Mesenchymal stem cell (in vitro differentiated cells and primary cell): ENCODE measurements around the gene B3GAT2.

ENCODE experiments used
- DNase-seq: peaks from one replicate; pipeline ENCODE4 v3.0.0-alpha.2; 2013
- H2AFZ ChIP-seq: one replicate; pipeline ENCODE4 v1.6.1; 2013; ENCODE audit warnings: low read depth, mild to moderate bottlenecking, control low read depth, inconsistent platforms, low read length, moderate library complexity
- H2AK5ac ChIP-seq: 2 replicates; pipeline ENCODE4 v1.6.1; 2013; ENCODE audit warnings: low read length, moderate library complexity, mild to moderate bottlenecking, inconsistent platforms; ENCODE audit not compliant: severe bottlenecking
- H2BK120ac ChIP-seq: one replicate; pipeline ENCODE4 v1.6.1; 2013; ENCODE audit warnings: low read depth, mild to moderate bottlenecking, inconsistent platforms, low read length, moderate library complexity
- H2BK12ac ChIP-seq, 2 experiments: one replicate each; pipeline ENCODE4 v1.6.1; 2013; ENCODE audit warnings: inconsistent platforms in 2 of 2, low read length in 2 of 2, mild to moderate bottlenecking in 2 of 2, moderate library complexity in 2 of 2, control low read depth in 1 of 2
- H2BK15ac ChIP-seq: one replicate; pipeline ENCODE4 v1.6.1; 2013; ENCODE audit warnings: mild to moderate bottlenecking, low read depth, inconsistent platforms; ENCODE audit not compliant: poor library complexity, severe bottlenecking
- H2BK5ac ChIP-seq: 2 replicates; pipeline ENCODE4 v1.6.1; 2013; ENCODE audit warnings: low read depth, mild to moderate bottlenecking, low read length, control low read depth, inconsistent platforms; ENCODE audit not compliant: poor library complexity, severe bottlenecking
- H3K14ac ChIP-seq, 2 experiments: one replicate each; pipeline ENCODE4 v1.6.1; 2013; ENCODE audit warnings: inconsistent platforms in 2 of 2, low read length in 2 of 2, control low read depth in 1 of 2, mild to moderate bottlenecking in 1 of 2, moderate library complexity in 1 of 2
- H3K18ac ChIP-seq, 2 experiments: one replicate each; pipeline ENCODE4 v1.6.1; 2013; ENCODE audit warnings: inconsistent platforms in 2 of 2, low read length in 2 of 2, control low read depth in 1 of 2, low read depth in 1 of 2, mild to moderate bottlenecking in 1 of 2
- H3K23ac ChIP-seq, 2 experiments: one replicate each; pipeline ENCODE4 v1.6.1; 2013; ENCODE audit warnings: inconsistent platforms in 2 of 2, low read length in 2 of 2, mild to moderate bottlenecking in 2 of 2, moderate library complexity in 2 of 2, control low read depth in 1 of 2
- H3K27ac ChIP-seq: 2 replicates; pipeline ENCODE4 v1.5.1; 2013; ENCODE audit warnings: mild to moderate bottlenecking, moderate library complexity, low read length, control low read depth, inconsistent platforms; ENCODE audit not compliant: poor library complexity, severe bottlenecking
- H3K27me3 ChIP-seq, 2 experiments: 2 replicates each; pipeline versions ENCODE4 v1.6.1 to v1.7.0; 2013; ENCODE audit warnings: low read length in 2 of 2, mild to moderate bottlenecking in 2 of 2, moderate library complexity in 2 of 2, control low read depth in 1 of 2, inconsistent platforms in 1 of 2; ENCODE audit not compliant: control insufficient read depth in 1 of 2, insufficient read depth in 1 of 2
- H3K36me3 ChIP-seq, 2 experiments: 2 replicates each; pipeline versions ENCODE4 v1.6.1 to v1.7.0; 2013; ENCODE audit warnings: low read length in 2 of 2, control low read depth in 1 of 2, inconsistent platforms in 1 of 2, low read depth in 1 of 2, mild to moderate bottlenecking in 1 of 2; ENCODE audit not compliant: insufficient read depth in 2 of 2, control insufficient read depth in 1 of 2
- H3K4ac ChIP-seq, 2 experiments: one replicate each; pipeline ENCODE4 v1.6.1; 2013; ENCODE audit warnings: inconsistent platforms in 2 of 2, low read length in 2 of 2, mild to moderate bottlenecking in 2 of 2, moderate library complexity in 2 of 2, control low read depth in 1 of 2, low read depth in 1 of 2
- H3K4me1 ChIP-seq: 2 replicates; pipeline ENCODE4 v1.6.1; 2013; ENCODE audit warnings: low read depth, low read length, control low read depth; ENCODE audit not compliant: control insufficient read depth, insufficient read depth
- H3K4me2 ChIP-seq: 2 replicates; pipeline ENCODE4 v1.6.1; 2013; ENCODE audit warnings: low read length, mild to moderate bottlenecking, inconsistent platforms; ENCODE audit not compliant: poor library complexity, severe bottlenecking
- H3K4me3 ChIP-seq, 2 experiments: 2 replicates each; pipeline versions ENCODE4 v1.5.1 to v1.7.0; 2013; ENCODE audit warnings: low read length in 2 of 2, mild to moderate bottlenecking in 2 of 2, control low read depth in 1 of 2, low read depth in 1 of 2; ENCODE audit not compliant: insufficient read depth in 1 of 2
- H3K79me1 ChIP-seq: replicated peaks from 2 replicates; pipeline ENCODE4 v1.6.1; 2013; ENCODE audit warnings: mild to moderate bottlenecking, control low read depth, low read length, inconsistent platforms; ENCODE audit not compliant: poor library complexity, severe bottlenecking
- H3K9ac ChIP-seq: 2 replicates; pipeline ENCODE4 v1.7.0; 2013; ENCODE audit warnings: mild to moderate bottlenecking, low read length, moderate library complexity
- H3K9me3 ChIP-seq: 2 replicates; pipeline ENCODE4 v1.7.0; 2013; ENCODE audit warnings: mild to moderate bottlenecking, low read length; ENCODE audit not compliant: control insufficient read depth
- H4K8ac ChIP-seq: one replicate; pipeline ENCODE4 v1.6.1; 2013; ENCODE audit warnings: inconsistent platforms, mild to moderate bottlenecking, low read length, moderate library complexity
- H4K91ac ChIP-seq: one replicate; pipeline ENCODE4 v1.6.1; 2013; ENCODE audit warnings: mild to moderate bottlenecking, low read length, inconsistent platforms
- WGBS: methylation state at CpG from one replicate; pipeline ENCODE4 v1.1.7; 2013; ENCODE audit warnings: mixed read lengths; 5-methylcytosine and 5-hydroxymethylcytosine counted together

B3GAT2 gene

DNA sequence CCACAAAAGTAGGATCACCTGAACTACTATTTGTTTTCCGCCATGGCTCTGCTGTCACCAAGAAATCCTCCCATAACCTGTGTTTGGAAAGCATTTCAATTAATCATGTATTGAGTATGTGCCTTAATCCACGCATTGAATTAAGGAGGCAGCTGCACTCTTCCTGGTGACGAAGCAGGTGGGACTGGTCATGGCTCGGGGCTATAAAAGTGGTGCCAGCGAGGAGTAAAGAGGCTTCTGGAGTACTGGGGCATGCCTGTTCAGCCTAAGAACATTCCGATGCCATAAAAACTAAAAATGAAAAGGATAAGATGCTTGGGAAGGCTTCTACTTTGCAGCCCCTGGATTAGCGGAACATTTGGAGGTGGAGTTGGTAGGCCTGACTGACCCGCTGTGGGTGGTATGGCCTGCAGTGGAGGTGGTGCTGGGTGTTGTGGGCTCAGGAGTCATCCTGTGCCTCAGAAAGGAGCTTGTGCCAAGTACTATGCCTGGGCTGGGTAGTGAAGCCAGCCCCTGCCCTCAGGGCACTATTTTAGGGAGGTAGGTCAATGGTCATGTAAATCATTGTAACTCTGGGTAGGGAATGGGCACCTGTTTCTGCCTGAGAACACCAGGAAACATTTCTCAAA lies 110.5 kb downstream of the B3GAT2 start:
- Histone ChIP-seq H2AFZ (no peak overlapping the region), H4K91ac (no peak overlapping the region), H3K4me1 (no peaks in the 10 kb centered on the region), H3K27me3 (no peaks in the 10 kb centered on the region), H2BK12ac (no peak overlapping the region), H3K4me2 (no peak overlapping the region), H3K79me1 (peaks cover 6% of the 10 kb centered on the region), H3K27ac (no peak overlapping the region), H3K9me3 (no peaks in the 10 kb centered on the region), H3K23ac (no peak overlapping the region), H2BK5ac (no peak overlapping the region), H3K18ac (no peak overlapping the region), H4K8ac (no peak overlapping the region), H3K14ac (no peak overlapping the region), H3K4me3 (no peak overlapping the region), H3K9ac (no peak overlapping the region), H2BK15ac (no peak overlapping the region), H2AK5ac (no peak overlapping the region), H3K4ac (no peak overlapping the region), H3K36me3 (peaks cover 4 to 9% of the 10 kb centered on the region in 2 experiments), H2BK120ac (no peak overlapping the region)
- DNase-seq: no peak
- WGBS: 99% methylated on average over 8 of the region's 8 CpGs

GRCh38 chr6:70844301-70844700 lies 112.6 kb downstream of the B3GAT2 start:
- no peak overlapping the region for H3K9ac ChIP-seq
- H3K9me3 ChIP-seq: no peaks in the 10 kb centered on the region
- H3K27ac ChIP-seq: no peak overlapping the region
- H2BK5ac ChIP-seq: no peak overlapping the region
- peaks cover 4 to 9% of the 10 kb centered on the region in 2 experiments for H3K36me3 ChIP-seq
- WGBS: 100% methylated on average over 1 of the region's 1 CpG
- H4K8ac ChIP-seq: no peak overlapping the region
- no peak overlapping the region for H3K14ac ChIP-seq
- H2BK12ac ChIP-seq: no peak overlapping the region
- no peak for DNase-seq
- no peak overlapping the region for H3K4me2 ChIP-seq
- no peak overlapping the region for H3K4ac ChIP-seq
- H3K4me3 ChIP-seq: no peak overlapping the region
- H3K4me1 ChIP-seq: no peaks in the 10 kb centered on the region
- no peak overlapping the region for H2BK15ac ChIP-seq
- no peaks in the 10 kb centered on the region for H3K27me3 ChIP-seq
- peaks cover 7% of the 10 kb centered on the region for H3K79me1 ChIP-seq
- H2AK5ac ChIP-seq: no peak overlapping the region
- H2BK120ac ChIP-seq: no peak overlapping the region
- no peak overlapping the region for H4K91ac ChIP-seq
- H2AFZ ChIP-seq: no peak overlapping the region
- no peak overlapping the region for H3K23ac ChIP-seq
- no peak overlapping the region for H3K18ac ChIP-seq

DNA sequence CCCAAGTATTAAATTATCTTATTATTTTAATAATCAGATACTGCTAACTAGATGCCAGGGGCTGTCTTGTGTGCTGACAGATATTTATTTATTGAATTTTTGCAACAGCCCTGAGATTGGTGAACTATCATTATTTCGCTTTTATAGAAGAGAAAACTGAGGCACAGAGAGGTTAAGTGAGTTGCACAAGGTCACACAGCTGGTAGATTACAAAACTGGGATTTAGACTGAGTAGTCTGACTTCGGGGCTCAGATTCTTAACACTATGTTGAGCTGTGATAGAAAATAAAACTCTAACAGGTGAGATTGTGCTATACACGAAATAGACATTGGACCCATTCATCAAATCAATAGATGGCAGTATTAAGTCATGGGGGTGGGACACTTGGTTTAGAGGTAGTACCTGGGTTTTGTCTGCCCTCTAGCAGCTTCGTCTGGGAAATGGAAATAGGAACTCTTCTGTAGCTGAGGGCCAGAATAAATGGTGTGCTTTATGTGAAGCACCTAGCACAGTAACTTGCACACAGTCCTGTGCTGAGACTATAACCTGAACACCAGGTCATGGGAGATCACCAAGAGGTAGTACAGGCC lies 113.4 kb downstream of the B3GAT2 start:
- no peak overlapping the region for H4K8ac ChIP-seq
- no peak overlapping the region for H3K27ac ChIP-seq
- no peak overlapping the region for H2BK15ac ChIP-seq
- no peak overlapping the region for H2AK5ac ChIP-seq
- DNase-seq: no peak
- H4K91ac ChIP-seq: no peak overlapping the region
- 91% methylated on average over 4 of the region's 4 CpGs for WGBS
- H3K4me3 ChIP-seq: no peak overlapping the region
- H3K4me2 ChIP-seq: no peak overlapping the region
- H2BK120ac ChIP-seq: no peak overlapping the region
- no peak overlapping the region for H3K4ac ChIP-seq
- no peaks in the 10 kb centered on the region for H3K27me3 ChIP-seq
- H2BK5ac ChIP-seq: no peak overlapping the region
- no peak overlapping the region for H3K9ac ChIP-seq
- no peaks in the 10 kb centered on the region for H3K9me3 ChIP-seq
- H2AFZ ChIP-seq: no peak overlapping the region
- H3K79me1 ChIP-seq: peaks cover 7% of the 10 kb centered on the region
- H3K18ac ChIP-seq: no peak overlapping the region
- H2BK12ac ChIP-seq: no peak overlapping the region
- H3K14ac ChIP-seq: no peak overlapping the region
- no peak overlapping the region for H3K23ac ChIP-seq
- H3K4me1 ChIP-seq: no peaks in the 10 kb centered on the region
- H3K36me3 ChIP-seq: peaks cover 4 to 9% of the 10 kb centered on the region in 2 experiments

DNA sequence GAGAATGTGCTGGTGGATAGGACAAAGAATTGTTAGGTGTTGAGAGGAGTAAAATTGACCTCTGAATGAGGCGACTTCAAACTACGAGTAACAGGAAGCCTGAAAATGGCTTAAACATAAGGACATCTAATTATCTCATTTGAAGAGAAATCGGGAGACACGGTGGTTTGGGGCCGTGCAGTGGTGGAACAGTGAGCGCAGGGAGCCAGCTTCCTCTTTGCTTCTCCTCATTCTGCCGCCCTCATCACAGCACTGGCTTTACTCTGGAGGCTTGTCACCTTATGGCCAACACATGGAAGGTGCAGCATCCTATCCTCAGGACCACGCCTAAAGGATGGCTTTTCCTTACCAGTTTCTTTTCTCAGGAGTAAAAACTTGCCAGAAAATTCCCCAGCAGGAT lies 114.3 kb downstream of the B3GAT2 start:
- Histone ChIP-seq H4K8ac (no peak overlapping the region), H3K27ac (no peak overlapping the region), H3K4ac (no peak overlapping the region), H3K9ac (no peak overlapping the region), H3K9me3 (no peaks in the 10 kb centered on the region), H3K23ac (no peak overlapping the region), H3K79me1 (peaks cover 7% of the 10 kb centered on the region), H2AK5ac (no peak overlapping the region), H3K18ac (no peak overlapping the region), H2BK120ac (no peak overlapping the region), H2BK5ac (no peak overlapping the region), H4K91ac (no peak overlapping the region), H3K4me2 (no peak overlapping the region), H2BK12ac (no peak overlapping the region), H3K36me3 (peaks cover 4 to 9% of the 10 kb centered on the region in 2 experiments), H2BK15ac (no peak overlapping the region), H3K27me3 (no peaks in the 10 kb centered on the region), H2AFZ (no peak overlapping the region), H3K4me1 (no peaks in the 10 kb centered on the region), H3K14ac (no peak overlapping the region), H3K4me3 (no peak overlapping the region)
- WGBS: 96% methylated on average over 8 of the region's 8 CpGs
- DNase-seq: no peak
